NCI-H1436 treated with DMSO at 0.1 percent for 48 hours (cell line): ENCODE measurements around the gene BNIP3.
"Not testable (repeated sequence)": the region's sequence is repeated elsewhere in the genome, so short reads cannot be mapped to it uniquely, and the experiment has no call there.

Experiments used
- DNase-seq: peaks from one replicate; lab custom pipeline; 2025; lab: John Stamatoyannopoulos, UW

Gene BNIP3

DNA sequence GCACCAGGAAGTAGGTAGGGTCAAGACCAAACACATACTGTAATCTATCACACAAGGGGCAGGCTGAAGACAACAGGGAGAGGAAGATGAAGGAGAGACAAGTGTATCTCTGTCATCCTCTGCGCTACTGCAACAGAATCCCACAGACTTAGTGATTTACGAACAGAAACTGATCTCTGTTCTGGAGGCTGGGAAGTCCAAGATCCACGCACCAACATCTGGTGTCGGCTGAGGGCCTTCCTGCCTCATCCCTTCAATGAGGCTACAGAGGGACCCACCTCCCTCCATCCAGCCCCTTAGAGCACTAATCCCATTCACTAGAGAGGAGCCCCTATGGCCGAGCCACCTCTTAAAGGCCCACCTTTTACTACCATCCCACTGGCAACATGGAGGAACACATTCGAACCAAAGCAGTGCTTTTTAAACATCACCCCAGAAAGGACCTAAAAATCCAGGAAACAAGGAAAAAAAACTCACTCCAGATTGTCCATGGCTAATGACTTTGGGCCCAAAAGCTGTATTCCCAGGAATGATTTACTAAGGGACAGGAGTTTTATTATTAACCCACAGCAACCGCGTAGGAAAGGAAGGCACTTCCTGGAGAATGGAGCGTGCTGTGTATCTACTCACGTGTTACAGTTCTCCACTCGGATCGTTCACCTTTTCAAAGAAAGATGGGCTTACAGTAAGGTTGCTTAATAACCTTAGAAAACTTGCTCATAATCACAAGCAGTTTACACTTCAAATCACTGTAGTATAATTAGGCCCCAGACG lies 4.2 kb downstream of the BNIP3 start:
- no peak for DNase-seq

DNA sequence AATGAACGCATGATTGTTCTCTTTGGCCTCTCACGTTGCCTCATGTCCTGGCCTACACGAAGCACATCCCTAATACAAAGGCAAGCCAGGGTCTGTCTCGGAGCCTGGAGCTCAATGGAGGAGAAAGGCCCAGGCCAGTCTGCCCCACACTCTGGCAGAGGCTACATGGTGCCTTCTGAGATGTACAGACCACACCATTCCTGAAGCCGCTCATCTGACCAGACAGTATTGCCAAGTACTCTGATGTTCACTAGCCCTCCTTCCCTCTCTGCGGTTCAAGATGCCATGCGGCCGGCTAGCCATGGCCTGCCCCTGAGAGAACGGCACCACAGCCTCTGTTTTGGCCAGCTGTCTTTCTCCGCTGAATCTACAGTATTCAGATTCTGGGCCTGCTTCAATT lies 5.9 kb downstream of the BNIP3 start:
- no peak for DNase-seq

DNA sequence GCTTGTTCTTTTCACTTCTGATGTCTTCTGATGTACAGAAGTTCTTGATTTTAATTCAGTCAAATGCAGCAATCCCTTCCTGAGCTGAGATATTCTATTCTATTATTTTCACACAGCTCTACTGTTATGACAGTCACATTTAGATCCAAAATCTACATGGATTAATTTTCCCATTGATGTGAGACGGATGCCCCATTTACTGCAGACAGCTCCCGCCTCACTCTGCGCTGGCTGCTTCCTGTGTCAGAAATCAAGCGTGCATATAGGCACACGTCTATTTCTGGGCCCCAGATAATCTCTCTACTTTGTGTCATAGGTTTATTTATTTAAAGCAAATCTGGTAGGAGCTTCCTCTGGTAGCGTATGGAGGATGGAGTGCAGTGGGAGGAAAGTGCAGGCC lies 6.7 kb downstream of the BNIP3 start:
- DNase-seq, result no peak

DNA sequence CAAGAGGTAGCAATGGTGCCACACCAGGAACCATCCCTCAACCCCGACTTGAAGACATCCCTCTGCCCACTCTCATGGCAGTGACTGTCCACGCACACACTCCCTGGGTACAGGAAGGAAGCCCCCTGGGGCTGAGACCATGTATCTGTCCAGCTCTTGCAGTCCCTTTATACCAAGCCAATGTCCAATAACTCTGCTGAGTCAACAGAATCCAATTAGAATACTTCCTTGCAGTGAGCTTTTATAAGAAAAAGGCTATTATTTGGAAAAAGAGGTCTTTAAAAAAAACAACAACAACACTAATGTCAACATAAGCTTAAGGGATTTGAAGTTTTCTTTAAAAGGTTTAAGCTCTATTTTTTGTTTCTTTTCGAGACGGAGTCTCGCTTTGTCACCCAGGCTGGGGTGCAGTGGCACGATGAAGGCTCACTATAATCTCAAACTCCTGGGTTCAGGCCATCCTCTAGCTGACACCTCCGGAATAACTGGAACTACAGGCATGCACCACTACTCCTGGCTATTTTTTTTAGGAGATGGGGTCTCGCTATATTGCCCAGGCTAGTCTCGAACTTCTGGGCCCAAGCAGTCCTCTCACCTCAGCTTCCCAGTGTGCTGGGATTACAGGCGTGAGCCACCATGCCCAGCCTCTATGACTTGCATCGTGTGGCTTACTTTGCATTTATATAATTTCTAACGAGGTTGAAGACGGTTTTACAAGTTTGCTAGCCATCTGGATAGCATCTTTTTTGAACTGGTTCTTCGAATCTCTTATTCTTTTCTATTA lies 7.5 kb downstream of the BNIP3 start:
- DNase-seq, result no peak

DNA sequence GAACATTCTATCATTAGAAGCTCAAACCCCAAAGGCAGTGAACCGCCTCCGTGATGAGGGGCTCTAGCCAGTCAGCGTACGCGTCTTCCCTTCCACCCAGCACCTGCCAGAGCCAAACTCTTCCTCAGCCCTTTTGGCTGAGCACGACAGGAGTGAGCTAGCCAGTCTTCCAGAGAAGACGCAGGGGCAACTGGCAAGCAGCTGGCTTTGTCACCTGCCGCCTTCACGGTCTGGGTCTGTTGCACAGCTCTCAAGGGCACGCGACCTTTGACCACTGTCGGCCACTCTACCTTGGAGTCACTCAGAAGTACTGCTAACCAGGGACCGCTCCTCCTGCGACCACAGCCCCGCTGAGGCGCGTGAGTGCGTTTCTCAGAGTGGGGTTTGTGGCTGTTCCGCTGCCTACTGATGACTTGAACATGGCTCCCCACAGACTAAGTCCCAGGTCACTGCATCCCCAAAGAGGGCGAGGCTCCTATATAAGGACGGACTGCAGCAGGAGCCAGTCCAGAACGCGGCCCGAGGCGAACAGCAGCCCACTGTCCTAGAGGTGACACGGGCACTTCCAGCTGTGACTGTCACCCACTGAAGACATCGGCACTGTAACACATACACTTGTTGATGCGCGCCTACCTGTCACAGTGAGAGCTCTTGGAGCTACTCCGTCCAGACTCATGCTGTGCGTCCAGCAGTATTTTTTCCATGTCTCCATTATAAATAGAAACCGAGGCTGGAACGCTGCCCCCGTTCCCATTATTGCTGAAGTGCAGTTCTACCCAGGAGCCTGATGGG lies 8.4 kb downstream of the BNIP3 start:
- DNase-seq, result no peak

DNA sequence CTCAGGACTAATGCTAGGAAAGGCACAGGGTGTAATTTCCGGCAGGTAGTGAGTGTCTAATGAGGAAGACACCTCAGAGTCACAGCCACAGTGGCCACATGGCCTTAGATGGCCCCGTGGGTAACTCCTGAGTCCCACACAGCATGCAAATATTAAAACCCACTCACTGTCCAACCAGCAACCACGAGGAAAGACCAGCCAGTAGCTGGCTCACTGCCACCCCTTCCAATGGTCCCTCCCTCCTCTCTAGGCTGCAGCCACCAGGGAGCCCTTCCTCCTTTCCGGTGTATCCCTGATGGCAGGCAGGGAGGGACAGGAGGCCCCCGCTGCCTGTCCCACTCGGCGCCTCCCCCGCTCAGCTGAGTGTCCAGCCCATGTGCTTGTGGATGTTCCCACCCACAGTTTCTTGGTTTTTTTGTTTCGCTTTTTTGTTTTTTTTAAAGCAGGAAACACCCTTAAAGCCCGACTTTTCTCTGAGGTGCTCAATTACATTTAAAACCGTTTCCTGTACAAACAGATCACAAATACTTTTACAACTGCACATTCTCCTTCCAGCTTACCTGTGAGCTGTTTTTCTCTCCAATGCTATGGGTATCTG lies 9.2 kb downstream of the BNIP3 start:
- no peak for DNase-seq

DNA sequence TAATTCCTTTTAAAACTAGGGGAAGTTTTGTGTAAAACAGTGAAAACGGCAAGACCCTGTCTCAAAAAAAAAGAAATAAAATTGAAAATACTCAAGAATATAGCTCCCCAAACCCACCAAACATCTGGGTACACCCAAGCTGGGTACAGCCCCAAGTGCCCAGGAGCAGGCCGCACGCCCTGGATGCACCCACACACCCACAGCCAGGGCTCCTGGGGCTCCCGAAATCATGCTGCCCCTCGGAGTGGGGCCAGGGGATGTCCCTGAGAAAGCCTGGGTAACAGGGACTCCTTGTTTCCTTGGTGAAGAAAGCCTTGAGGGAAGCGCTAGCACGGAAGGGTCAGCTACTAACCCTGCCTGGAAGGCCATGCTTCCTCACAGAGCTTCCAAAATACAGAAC lies 10.1 kb downstream of the BNIP3 start:
- DNase-seq, result no peak

DNA sequence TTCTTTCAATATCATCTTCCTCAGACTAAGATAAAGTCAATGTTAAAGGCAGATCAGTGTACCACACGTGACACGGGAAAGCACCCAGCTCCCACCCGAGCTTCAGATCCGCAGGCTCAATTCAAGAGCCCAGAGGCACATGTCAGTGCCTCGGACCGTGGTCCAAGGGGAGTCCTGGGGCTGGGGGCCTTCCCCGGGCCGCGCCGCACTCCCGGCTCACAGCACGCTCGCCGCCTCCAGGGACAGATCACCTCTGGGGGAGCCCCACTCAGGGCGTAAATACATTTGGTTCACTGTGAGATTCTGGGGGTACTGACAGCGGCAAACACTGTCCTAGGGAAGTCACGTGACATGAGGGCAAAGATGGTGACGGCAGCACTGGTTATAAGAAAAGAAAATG lies 10.8 kb downstream of the BNIP3 start:
- DNase-seq, result no peak

DNA sequence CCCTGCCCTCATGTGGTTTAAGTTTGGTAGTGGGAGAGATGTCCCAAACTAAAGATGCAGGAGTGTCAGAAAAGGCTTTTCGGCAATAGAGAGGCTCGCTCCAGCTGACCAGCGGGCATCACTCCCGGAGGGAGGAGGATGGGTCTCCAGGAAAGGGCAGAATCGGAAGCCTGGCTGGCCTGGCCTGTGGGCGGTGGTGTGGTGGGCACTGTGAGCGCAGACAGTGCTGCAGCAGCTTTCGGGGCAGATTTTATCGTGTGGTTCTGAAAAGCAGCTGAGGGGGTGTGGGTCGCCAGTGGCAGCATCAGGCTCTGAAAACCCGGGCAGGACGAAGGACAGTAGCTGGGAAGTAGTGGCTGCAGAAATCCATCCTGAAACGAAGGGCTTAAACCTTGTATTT lies 12.8 kb downstream of the BNIP3 start:
- DNase-seq, result no peak

DNA sequence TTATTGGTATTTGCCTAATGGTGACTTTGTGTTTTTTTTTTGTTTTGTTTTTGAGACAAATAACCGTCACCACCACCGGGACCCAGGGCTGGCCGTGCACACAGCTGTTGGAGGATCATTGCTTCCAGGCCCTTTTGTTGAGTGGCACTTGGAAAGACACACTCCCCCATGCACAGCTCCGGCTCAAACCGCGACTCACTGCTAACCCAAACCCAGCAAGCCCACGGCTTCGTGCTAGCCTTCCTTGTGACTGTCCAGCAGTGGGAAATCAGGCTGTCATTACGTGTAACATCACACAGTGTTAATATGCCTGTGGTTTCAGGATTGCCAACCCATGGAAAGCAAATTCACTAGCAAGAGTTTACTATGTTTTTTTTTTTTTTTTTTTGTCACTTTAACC lies 17.4 kb downstream of the BNIP3 start:
- no peak for DNase-seq

DNA sequence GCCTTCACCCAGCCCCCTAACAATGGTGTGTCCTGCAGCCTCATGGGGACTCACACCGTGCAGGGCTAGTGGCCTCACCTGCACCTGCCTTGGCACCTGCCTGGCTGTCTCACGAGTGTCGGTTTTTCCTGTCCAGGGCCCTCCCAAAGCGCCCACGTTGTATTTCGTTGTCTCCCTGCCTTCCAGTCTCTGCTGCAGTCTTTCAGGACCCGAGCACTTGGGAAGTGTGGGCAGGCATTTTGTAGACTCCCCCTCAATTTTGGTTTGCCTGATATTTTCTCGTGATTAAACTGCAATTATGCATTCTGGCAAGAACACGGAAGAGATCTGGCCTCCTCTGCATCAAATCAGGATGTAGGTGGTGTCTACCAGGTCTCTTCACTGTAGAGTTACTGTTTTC lies 17.9 kb downstream of the BNIP3 start:
- DNase-seq, result no peak

DNA sequence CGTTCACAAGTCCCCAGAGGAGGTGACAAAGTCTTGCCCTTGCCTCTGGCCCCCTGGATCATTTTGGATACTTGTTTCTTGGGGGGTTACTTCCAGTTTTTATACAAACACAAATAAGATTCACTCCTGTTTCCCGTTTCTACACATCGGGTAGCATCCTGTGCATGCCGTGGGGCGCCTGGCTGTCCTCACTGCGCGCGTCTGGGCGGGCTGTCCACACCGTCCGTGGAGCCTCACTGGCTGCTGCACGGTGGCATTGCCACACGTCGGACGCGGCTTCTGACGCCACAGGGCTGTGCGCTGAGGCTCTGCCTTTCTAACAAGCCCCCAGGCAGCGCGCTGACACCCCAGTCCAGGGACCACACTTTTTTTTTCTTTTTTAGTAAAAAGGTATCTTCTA lies 18.4 kb downstream of the BNIP3 start:
- DNase-seq, result no peak

DNA sequence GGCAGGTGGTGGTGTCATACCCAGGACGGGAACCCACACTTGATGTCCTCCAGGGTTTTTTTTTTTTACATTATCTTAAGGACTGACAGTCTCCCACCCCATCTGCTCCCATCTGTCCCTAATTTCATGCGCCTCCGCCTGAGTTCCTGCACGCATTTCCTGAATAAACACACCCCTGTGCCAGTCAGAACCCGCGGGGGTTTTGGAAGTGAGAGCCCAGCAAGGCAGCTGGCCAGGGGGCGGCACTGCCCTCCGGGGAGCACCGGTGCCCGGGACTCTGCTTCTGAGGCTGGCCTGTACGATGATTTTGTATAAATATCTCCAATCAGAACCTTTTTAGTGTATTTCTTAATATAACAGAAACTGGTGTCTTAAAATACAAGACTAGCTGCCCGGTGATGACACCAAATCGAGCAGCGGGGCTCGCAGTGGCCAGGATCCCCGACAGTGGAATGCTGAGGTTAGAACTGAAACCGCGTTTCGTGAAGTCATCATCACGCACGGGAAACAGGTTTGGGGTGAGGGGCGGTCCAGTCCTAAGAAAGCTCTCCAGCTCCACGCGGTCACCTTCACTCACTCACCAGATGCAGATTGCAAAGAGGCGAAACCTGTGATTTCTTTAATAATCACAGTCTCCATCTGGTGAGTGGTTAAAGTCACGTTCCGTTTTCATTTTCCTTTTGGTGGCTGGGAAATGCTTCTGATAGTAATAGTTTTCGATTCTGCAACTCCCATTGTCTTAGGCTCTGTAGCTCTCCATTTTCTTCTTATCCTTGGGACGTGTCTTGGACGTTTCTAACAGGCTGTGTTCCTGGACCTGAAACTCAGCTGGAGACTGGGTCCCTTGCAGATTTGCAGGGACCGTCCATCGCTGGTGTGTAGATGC lies 19.7 kb downstream of the BNIP3 start:
- DNase-seq, result no peak

DNA sequence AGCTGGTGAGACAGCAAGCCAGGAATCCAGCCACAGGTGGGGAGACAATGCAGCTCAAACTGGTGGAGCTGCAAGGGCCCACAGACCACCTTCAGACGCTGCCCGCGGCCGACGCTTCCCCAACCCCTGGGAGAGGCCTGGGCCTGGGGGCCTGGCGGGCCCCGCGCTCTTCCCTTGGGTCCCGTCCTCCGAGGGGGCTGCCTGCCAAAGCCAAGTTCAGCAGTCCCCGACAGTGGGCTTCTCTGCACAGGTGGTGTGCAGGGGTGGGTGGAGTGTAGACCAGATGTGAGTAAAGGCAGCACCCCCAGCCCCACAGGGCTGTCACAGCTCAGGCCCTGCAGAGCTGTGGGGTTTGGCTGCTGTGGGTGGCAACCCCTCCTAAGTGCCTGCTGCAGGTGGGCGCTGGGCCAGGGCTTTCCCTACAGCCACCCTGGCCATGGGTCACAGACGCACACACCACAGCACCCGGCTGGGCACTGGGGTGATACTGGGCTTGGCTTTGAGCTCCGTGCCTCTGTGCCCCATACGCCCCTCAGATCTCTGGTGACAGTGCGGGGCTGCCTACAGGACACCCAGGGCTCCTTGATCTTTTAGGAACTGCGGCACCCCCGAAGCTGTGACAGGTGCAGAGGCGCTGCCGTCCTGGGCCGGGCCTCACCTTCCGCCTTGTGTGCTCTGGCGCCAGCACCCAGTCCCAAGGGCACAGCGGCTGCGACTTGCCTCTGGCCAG lies 20.5 kb downstream of the BNIP3 start:
- DNase-seq, result no peak

DNA sequence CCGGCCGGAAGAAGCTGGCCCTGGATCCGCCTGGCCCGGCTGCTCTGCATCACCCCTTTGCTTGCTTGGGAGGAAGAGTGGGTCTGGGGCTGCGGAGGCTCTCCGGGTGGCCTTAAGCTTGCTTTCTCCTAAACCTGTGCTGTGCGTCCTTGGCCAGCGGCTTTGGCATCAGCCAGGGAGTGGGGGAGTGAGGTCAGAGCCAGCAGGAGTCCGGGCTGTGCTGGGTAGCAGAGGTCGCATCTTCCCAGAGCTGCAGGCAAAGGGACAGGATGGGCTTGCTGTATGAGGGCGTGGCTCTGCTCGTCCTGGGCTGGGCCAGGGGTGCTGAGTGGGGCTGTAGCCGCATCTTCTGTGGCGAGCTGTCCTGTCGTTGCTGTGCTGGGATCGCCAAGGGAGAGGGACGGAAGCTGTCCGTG lies 21.1 kb downstream of the BNIP3 start:
- no peak for DNase-seq

DNA sequence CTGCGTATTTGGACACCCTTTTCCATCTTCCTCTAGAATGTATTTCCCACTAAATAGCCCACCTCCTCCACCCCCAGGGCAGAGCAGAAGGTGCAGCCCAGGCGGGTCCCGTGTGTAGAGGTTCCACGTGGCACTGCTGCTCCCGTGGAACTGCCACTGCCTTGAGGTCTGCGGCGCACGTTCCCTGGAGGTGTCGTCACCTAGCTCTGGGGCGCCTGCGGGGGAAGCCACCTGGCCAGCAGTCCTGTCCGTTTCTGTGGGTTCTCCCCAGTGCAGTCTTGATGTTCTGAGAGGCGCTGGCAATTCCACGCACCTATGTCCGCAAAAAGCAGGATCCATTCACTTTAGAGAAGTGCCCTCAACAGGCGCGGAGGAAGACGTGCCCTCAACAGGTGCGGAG lies 21.9 kb downstream of the BNIP3 start:
- no peak for DNase-seq

DNA sequence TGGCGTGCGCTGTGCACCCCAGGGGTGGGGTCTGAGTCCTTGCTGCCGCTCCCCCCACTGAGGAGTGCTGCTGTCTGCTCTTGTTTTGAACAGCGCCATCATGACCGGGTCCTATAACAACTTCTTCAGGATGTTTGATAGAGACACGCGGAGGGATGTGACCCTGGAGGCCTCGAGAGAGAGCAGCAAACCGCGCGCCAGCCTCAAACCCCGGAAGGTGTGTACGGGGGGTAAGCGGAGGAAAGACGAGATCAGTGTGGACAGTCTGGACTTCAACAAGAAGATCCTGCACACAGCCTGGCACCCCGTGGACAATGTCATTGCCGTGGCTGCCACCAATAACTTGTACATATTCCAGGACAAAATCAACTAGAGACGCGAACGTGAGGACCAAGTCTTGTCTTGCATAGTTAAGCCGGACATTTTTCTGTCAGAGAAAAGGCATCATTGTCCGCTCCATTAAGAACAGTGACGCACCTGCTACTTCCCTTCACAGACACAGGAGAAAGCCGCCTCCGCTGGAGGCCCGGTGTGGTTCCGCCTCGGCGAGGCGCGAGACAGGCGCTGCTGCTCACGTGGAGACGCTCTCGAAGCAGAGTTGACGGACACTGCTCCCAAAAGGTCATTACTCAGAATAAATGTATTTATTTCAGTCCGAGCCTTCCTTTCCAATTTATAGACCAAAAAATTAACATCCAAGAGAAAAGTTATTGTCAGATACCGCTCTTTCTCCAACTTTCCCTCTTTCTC lies 26.0 kb downstream of the BNIP3 start:
- DNase-seq, result no peak

DNA sequence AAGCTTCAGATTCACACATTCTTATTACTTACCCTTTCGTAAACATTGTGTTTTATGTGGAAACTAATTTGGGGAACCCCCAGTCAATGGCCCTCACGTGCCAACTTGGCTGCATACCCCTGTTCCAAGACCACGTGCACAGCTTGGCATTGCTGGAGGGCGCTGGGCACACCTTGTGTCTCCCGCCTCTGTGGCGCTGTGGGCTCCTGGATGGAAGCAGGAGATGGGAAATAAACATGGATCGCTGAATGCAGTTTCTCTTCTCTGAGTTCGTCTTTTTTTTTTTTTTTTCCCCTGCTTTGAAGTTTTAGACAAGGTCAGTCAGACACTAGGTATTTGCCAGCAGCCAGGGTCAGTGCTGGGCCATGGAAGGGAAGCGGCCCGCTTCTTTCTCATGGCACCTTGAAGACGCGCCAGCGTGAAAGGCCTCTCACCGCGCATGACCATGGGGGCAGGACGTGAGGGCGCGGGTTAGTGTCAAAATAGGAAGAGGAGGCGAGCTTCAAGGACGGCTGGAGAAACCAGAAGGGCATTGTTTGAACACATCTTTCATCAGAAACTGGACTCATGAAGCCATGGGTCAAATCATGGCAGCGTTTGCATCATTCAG lies 27.3 kb downstream of the BNIP3 start:
- DNase-seq, result no peak

DNA sequence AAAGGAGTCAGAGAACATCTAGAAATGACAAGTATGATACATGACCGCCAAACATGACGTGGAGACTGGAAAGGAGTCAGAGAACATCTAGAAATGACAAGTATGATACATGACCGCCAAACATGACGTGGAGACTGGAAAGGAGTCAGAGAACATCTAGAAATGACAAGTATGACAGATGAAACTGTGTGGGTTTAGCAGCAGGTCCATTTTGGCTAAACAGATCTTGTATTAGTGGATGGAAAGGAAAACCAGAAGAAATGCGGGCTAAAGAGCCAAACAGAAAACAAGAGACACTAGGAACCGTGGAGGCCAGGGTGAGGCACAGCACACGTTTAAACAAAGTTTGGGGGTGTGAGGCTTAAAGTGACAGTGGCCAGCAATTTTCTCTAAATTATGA lies 31.8 kb downstream of the BNIP3 start:
- not testable (repeated sequence) for DNase-seq
